HepG2 (cell line): ENCODE measurements around the gene CAST. TPM values are rescaled to one million over a fixed set of nuclear protein-coding genes. Genes with fewer than 3 reads are reported as not detected.

Experiments
- ETV6 ChIP-seq: sonication (generic); formaldehyde crosslinking; conservative IDR thresholded peaks from 2 replicates; pipeline ENCODE4 v1.4.0; 2020; ENCODE audit warnings: missing genetic modification reagents
- GLI4 ChIP-seq: sonication (generic); formaldehyde crosslinking; IDR thresholded peaks from 2 replicates; pipeline ENCODE4 v1.5.1; 2020; ENCODE audit warnings: missing genetic modification reagents, mild to moderate bottlenecking, moderate library complexity, borderline replicate concordance
- LCORL ChIP-seq, 2 experiments: fragments of 450-650 bp in 1 of 2; sonication (generic) in 1 of 2; formaldehyde crosslinking in 1 of 2; IDR thresholded peaks; 2 replicates each; pipeline versions ENCODE4 v1.5.0 to v1.6.1; 2017 to 2020; ENCODE audit warnings: antibody characterized with exemption in 1 of 2, missing genetic modification reagents in 1 of 2
- NFKBIZ ChIP-seq: IDR thresholded peaks from 2 replicates; pipeline ENCODE4 v1.6.1; 2018; ENCODE audit warnings: missing genetic modification reagents, missing compliant biosample characterization
- NKX3-1 ChIP-seq: sonication (generic); formaldehyde crosslinking; IDR thresholded peaks from 2 replicates; pipeline ENCODE4 v1.5.0; 2020; ENCODE audit warnings: missing genetic modification reagents
- SOX6 ChIP-seq, 2 experiments: fragments of 450-650 bp in 1 of 2; sonication (generic) in 1 of 2; formaldehyde crosslinking in 1 of 2; IDR thresholded peaks; 2 replicates each; pipeline versions ENCODE4 v1.4.0 to v1.6.1; 2017 to 2020; ENCODE audit warnings: antibody characterized with exemption in 1 of 2, mild to moderate bottlenecking in 1 of 2, missing genetic modification reagents in 1 of 2
- SP5 ChIP-seq: IDR thresholded peaks from 2 replicates; pipeline ENCODE4 v1.6.1; 2016; ENCODE audit warnings: low read depth, borderline replicate concordance
- ZKSCAN8 ChIP-seq: IDR thresholded peaks from 2 replicates; pipeline ENCODE4 v1.6.1; 2016; ENCODE audit warnings: borderline replicate concordance, missing genetic modification reagents, missing compliant biosample characterization
- ZNF816 ChIP-seq: sonication (generic); formaldehyde crosslinking; IDR thresholded peaks from 2 replicates; pipeline ENCODE4 v1.8.0; 2022; ENCODE audit warnings: missing genetic modification reagents, mild to moderate bottlenecking, borderline replicate concordance
- polyA plus RNA-seq, 8 experiments: library from polyadenylated mRNA; depleted of rRNA in 3 of 8; stranded (reverse) in 7 of 8; unstranded in 1 of 8; fragments of >200 nt; fragmentation: Illumina TruSeq in 4 of 8; extraction: Trizol in 4 of 8; gene quantifications; 2 replicates each; pipeline versions ENCODE4 v1.2.1 to v1.2.3, GENCODE V29; 2011 to 2016; ENCODE audit warnings: low read depth in 4 of 8, missing spikeins in 1 of 8, mixed read lengths in 1 of 8; ENCODE audit not compliant: insufficient read depth in 1 of 8
- total RNA-seq, 5 experiments: library from RNA; depleted of rRNA; stranded (reverse); fragments of >200 nt; fragmentation: Illumina TruSeq; extraction: Trizol; gene quantifications; 2 replicates each; pipeline ENCODE4 v1.2.3, GENCODE V29; 2016; ENCODE audit warnings: low read depth in 1 of 5
- TF ChIP-seq, protein P1 (sequence below): sonication (generic); formaldehyde crosslinking; IDR thresholded peaks from 2 replicates; pipeline ENCODE4 v1.5.0; 2020; ENCODE audit warnings: mild to moderate bottlenecking, missing genetic modification reagents
- TF ChIP-seq, protein P2 (sequence below): sonication (generic); formaldehyde crosslinking; IDR thresholded peaks from 2 replicates; pipeline ENCODE4 v1.5.0; 2020; ENCODE audit warnings: mild to moderate bottlenecking, missing genetic modification reagents, borderline replicate concordance
- TF ChIP-seq, protein P3 (sequence below): sonication (generic); formaldehyde crosslinking; IDR thresholded peaks from 2 replicates; pipeline ENCODE4 v1.4.0; 2020; ENCODE audit warnings: mild to moderate bottlenecking, missing genetic modification reagents
- TF ChIP-seq, protein P4 (sequence below): sonication (generic); formaldehyde crosslinking; IDR thresholded peaks from 2 replicates; pipeline ENCODE4 v1.5.0; 2020; ENCODE audit warnings: missing genetic modification reagents, mild to moderate bottlenecking, borderline replicate concordance
- TF ChIP-seq, protein P5 (sequence below): sonication (generic); formaldehyde crosslinking; IDR thresholded peaks from 2 replicates; pipeline ENCODE4 v1.8.0; 2022; ENCODE audit warnings: mild to moderate bottlenecking, missing genetic modification reagents, moderate library complexity

CAST gene
- total and polyA plus RNA-seq, 2 of the 13 experiments (the other 11 are each of a cell fraction or from before 2014, with no cell fraction given), result 42.1 to 67.6 TPM

DNA sequence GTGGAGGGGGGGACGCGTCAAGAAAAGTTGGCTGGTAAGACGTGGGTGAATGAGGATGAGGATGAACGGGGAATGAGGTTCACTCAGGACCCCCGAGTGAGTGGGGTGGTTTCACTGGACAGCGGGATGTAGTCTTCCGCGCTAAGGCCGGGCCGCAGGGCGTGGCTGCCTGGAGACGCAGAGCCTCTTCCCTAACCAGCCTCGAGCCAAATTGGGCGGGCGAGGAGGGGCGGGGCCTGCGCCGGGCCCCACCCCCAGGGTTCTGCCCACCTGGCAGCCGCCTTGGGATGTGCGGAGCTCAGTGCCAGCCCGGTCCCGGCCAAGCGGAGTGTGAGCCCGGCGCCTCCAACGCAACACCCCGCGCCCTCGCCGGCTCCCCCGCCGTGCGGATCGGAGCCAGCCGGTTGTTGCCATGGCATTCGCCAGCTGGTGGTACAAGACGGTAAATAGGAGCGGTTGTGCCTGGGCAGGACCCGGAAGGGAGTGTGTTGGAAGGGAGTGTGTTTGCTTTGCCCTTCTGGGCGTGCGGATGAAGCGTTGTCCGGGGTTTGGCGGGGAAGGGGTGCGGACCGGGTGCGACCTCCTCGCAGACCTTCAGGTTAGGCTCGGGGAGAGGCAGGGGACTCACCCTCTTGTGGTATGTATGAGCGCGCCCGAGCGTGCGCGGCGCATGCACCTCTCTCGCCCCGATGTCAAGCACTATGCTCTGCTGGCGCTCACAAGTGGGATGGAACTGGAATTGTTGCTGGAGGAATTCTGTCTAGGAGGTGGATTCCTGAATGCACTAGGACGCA lies 746 bp downstream of the CAST start (continued):
- TF ChIP-seq, protein P1, sequence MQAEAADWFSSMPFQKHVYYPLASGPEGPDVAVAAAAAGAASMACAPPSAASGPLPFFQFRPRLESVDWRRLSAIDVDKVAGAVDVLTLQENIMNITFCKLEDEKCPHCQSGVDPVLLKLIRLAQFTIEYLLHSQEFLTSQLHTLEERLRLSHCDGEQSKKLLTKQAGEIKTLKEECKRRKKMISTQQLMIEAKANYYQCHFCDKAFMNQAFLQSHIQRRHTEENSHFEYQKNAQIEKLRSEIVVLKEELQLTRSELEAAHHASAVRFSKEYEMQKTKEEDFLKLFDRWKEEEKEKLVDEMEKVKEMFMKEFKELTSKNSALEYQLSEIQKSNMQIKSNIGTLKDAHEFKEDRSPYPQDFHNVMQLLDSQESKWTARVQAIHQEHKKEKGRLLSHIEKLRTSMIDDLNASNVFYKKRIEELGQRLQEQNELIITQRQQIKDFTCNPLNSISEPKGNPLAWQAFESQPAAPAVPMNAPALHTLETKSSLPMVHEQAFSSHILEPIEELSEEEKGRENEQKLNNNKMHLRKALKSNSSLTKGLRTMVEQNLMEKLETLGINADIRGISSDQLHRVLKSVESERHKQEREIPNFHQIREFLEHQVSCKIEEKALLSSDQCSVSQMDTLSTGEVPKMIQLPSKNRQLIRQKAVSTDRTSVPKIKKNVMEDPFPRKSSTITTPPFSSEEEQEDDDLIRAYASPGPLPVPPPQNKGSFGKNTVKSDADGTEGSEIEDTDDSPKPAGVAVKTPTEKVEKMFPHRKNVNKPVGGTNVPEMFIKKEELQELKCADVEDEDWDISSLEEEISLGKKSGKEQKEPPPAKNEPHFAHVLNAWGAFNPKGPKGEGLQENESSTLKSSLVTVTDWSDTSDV (CRISPR knock-in tag), result no peak
- TF ChIP-seq SOX6 (IDR thresholded peaks at IDR 0.05) (no peak), SOX6 (CRISPR knock-in tag; IDR thresholded peaks at IDR 0.05) (0 out of 2 replicates have a peak, but pooled peaks have one; percentile 20), LCORL (IDR thresholded peaks at IDR 0.05) (no peak), LCORL (CRISPR knock-in tag; IDR thresholded peaks at IDR 0.05) (peak; percentile 48), ETV6 (CRISPR knock-in tag) (no peak), ZNF816 (CRISPR knock-in tag) (no peak), GLI4 (no peak), SP5 (CRISPR knock-in tag) (peak; percentile 47; the same call in 1 of the 2 replicates), NKX3-1 (CRISPR knock-in tag) (peak; percentile 61; the same call in 1 of the 2 replicates), NFKBIZ (CRISPR knock-in tag) (no peak), ZKSCAN8 (CRISPR knock-in tag) (no peak)
- TF ChIP-seq, protein P2, sequence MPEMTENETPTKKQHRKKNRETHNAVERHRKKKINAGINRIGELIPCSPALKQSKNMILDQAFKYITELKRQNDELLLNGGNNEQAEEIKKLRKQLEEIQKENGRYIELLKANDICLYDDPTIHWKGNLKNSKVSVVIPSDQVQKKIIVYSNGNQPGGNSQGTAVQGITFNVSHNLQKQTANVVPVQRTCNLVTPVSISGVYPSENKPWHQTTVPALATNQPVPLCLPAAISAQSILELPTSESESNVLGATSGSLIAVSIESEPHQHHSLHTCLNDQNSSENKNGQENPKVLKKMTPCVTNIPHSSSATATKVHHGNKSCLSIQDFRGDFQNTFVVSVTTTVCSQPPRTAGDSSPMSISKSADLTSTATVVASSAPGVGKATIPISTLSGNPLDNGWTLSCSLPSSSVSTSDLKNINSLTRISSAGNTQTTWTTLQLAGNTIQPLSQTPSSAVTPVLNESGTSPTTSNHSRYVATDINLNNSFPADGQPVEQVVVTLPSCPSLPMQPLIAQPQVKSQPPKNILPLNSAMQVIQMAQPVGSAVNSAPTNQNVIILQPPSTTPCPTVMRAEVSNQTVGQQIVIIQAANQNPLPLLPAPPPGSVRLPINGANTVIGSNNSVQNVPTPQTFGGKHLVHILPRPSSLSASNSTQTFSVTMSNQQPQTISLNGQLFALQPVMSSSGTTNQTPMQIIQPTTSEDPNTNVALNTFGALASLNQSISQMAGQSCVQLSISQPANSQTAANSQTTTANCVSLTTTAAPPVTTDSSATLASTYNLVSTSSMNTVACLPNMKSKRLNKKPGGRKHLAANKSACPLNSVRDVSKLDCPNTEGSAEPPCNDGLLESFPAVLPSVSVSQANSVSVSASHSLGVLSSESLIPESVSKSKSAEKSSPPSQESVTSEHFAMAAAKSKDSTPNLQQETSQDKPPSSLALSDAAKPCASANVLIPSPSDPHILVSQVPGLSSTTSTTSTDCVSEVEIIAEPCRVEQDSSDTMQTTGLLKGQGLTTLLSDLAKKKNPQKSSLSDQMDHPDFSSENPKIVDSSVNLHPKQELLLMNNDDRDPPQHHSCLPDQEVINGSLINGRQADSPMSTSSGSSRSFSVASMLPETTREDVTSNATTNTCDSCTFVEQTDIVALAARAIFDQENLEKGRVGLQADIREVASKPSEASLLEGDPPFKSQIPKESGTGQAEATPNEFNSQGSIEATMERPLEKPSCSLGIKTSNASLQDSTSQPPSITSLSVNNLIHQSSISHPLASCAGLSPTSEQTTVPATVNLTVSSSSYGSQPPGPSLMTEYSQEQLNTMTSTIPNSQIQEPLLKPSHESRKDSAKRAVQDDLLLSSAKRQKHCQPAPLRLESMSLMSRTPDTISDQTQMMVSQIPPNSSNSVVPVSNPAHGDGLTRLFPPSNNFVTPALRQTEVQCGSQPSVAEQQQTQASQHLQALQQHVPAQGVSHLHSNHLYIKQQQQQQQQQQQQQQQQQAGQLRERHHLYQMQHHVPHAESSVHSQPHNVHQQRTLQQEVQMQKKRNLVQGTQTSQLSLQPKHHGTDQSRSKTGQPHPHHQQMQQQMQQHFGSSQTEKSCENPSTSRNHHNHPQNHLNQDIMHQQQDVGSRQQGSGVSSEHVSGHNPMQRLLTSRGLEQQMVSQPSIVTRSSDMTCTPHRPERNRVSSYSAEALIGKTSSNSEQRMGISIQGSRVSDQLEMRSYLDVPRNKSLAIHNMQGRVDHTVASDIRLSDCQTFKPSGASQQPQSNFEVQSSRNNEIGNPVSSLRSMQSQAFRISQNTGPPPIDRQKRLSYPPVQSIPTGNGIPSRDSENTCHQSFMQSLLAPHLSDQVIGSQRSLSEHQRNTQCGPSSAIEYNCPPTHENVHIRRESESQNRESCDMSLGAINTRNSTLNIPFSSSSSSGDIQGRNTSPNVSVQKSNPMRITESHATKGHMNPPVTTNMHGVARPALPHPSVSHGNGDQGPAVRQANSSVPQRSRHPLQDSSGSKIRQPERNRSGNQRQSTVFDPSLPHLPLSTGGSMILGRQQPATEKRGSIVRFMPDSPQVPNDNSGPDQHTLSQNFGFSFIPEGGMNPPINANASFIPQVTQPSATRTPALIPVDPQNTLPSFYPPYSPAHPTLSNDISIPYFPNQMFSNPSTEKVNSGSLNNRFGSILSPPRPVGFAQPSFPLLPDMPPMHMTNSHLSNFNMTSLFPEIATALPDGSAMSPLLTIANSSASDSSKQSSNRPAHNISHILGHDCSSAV (CRISPR knock-in tag), result no peak
- TF ChIP-seq, protein P3, sequence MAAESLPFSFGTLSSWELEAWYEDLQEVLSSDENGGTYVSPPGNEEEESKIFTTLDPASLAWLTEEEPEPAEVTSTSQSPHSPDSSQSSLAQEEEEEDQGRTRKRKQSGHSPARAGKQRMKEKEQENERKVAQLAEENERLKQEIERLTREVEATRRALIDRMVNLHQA (CRISPR knock-in tag), result no peak
- TF ChIP-seq, protein P4, sequence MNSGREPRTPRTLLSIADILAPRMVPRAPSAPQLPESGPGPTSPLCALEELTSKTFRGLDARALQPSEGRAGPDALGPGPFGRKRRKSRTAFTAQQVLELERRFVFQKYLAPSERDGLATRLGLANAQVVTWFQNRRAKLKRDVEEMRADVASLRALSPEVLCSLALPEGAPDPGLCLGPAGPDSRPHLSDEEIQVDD (CRISPR knock-in tag), result no peak
- TF ChIP-seq, protein P5, sequence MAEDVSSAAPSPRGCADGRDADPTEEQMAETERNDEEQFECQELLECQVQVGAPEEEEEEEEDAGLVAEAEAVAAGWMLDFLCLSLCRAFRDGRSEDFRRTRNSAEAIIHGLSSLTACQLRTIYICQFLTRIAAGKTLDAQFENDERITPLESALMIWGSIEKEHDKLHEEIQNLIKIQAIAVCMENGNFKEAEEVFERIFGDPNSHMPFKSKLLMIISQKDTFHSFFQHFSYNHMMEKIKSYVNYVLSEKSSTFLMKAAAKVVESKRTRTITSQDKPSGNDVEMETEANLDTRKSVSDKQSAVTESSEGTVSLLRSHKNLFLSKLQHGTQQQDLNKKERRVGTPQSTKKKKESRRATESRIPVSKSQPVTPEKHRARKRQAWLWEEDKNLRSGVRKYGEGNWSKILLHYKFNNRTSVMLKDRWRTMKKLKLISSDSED (CRISPR knock-in tag), result no peak
